SK-N-SH treated with all-trans-retinoic acid at 6 μM for 48 hours (cell line): ENCODE data around the gene SMARCA2.

Experiments
- ATAC-seq: fragments of 200-7000 bp; cut with Tn5 transposase; 3 replicates; pipeline ENCODE4 v1.9.1; 2020; ENCODE audit warnings: mild to moderate bottlenecking, moderate library complexity
- ARNTL ChIP-seq: fragments of 450-650 bp; formaldehyde crosslinking; IDR thresholded peaks from 2 replicates; pipeline ENCODE4 v1.5.0; 2020; ENCODE audit warnings: low read depth, mild to moderate bottlenecking, moderate library complexity, borderline replicate concordance
- BACH2 ChIP-seq: fragments of 250-450 bp; sonication (Bioruptor Pico); IDR thresholded peaks from 2 replicates; pipeline ENCODE4 v1.9.0; 2021; ENCODE audit warnings: mild to moderate bottlenecking, borderline replicate concordance
- CREB5 ChIP-seq: fragments of 250-450 bp; sonication (Bioruptor Pico); IDR thresholded peaks from 2 replicates; pipeline ENCODE4 v1.5.1; 2020; ENCODE audit warnings: low read depth, mild to moderate bottlenecking, moderate library complexity
- CSDC2 ChIP-seq: fragments of 250-450 bp; sonication (Bioruptor Pico); IDR thresholded peaks from 2 replicates; pipeline ENCODE4 v1.5.0; 2020; ENCODE audit warnings: mild to moderate bottlenecking, moderate library complexity
- CSRNP3 ChIP-seq: fragments of 250-450 bp; sonication (Bioruptor Pico); IDR thresholded peaks from 2 replicates; pipeline ENCODE4 v1.5.1; 2021; ENCODE audit warnings: mild to moderate bottlenecking, moderate library complexity
- ESRRG ChIP-seq: fragments of 250-450 bp; sonication (Bioruptor Pico); IDR thresholded peaks from 2 replicates; pipeline ENCODE4 v1.6.1; 2021; ENCODE audit warnings: mild to moderate bottlenecking
- GLIS3 ChIP-seq: fragments of 250-450 bp; sonication (Bioruptor Pico); IDR thresholded peaks from 2 replicates; pipeline ENCODE4 v1.5.0; 2020; ENCODE audit warnings: mild to moderate bottlenecking, moderate library complexity
- ISL1 ChIP-seq: fragments of 250-450 bp; sonication (Bioruptor Pico); IDR thresholded peaks from 2 replicates; pipeline ENCODE4 v2.1.2; 2022; ENCODE audit warnings: mild to moderate bottlenecking, moderate library complexity
- PATZ1 ChIP-seq: fragments of 250-450 bp; sonication (Bioruptor Pico); IDR thresholded peaks from 2 replicates; pipeline ENCODE4 v1.8.0; 2020; ENCODE audit warnings: mild to moderate bottlenecking, moderate library complexity, borderline replicate concordance
- POU6F1 ChIP-seq: fragments of 250-450 bp; sonication (Bioruptor Pico); IDR thresholded peaks from 2 replicates; pipeline ENCODE4 v1.8.0; 2021; ENCODE audit warnings: low read depth, mild to moderate bottlenecking, moderate library complexity, borderline replicate concordance
- PPARA ChIP-seq: fragments of 250-450 bp; sonication (Bioruptor Pico); IDR thresholded peaks from 2 replicates; pipeline ENCODE4 v1.5.0; 2020; ENCODE audit warnings: mild to moderate bottlenecking, borderline replicate concordance
- SNAI2 ChIP-seq: fragments of 250-450 bp; sonication (Bioruptor Pico); IDR thresholded peaks from 2 replicates; pipeline ENCODE4 v1.5.0; 2020; ENCODE audit warnings: mild to moderate bottlenecking, moderate library complexity
- TCF4 ChIP-seq: fragments of 250-450 bp; sonication (Bioruptor Pico); IDR thresholded peaks from 2 replicates; pipeline ENCODE4 v1.8.0; 2021; ENCODE audit warnings: mild to moderate bottlenecking, moderate library complexity, borderline replicate concordance
- TSHZ2 ChIP-seq: fragments of 250-450 bp; sonication (Bioruptor Pico); IDR thresholded peaks from 2 replicates; pipeline ENCODE4 v1.5.0; 2020; ENCODE audit warnings: mild to moderate bottlenecking, moderate library complexity
- ZFP3 ChIP-seq: fragments of 250-450 bp; sonication (Bioruptor Pico); IDR thresholded peaks from 2 replicates; pipeline ENCODE4 v1.5.0; 2020; ENCODE audit warnings: mild to moderate bottlenecking, moderate library complexity
- ZFP30 ChIP-seq: fragments of 450-650 bp; formaldehyde crosslinking; IDR thresholded peaks from 2 replicates; pipeline ENCODE4 v1.5.0; 2022; ENCODE audit warnings: mild to moderate bottlenecking, moderate library complexity
- ZNF565 ChIP-seq: fragments of 450-650 bp; formaldehyde crosslinking; conservative IDR thresholded peaks from 2 replicates; pipeline ENCODE4 v1.5.0; 2020; ENCODE audit warnings: low read depth, mild to moderate bottlenecking, moderate library complexity

The SMARCA2 gene

GRCh38 chr9:2015581-2016407, 647 bp downstream of the SMARCA2 start:
- peak; percentile 18 for ATAC-seq
- TF ChIP-seq CREB5 (CRISPR knock-in tag) (no peak), ISL1 (CRISPR knock-in tag) (no peak), ESRRG (no peak), TCF4 (CRISPR knock-in tag) (no peak), TSHZ2 (CRISPR knock-in tag) (no peak), ZFP3 (CRISPR knock-in tag) (no peak), ARNTL (CRISPR knock-in tag) (no peak)

GRCh38 chr9:2016408-2017330, 1.5 kb downstream of the SMARCA2 start:
- ATAC-seq, result peak; percentile 35
- TF ChIP-seq ZFP3 (CRISPR knock-in tag) (no peak), POU6F1 (CRISPR knock-in tag) (no peak), CREB5 (CRISPR knock-in tag) (no peak), TSHZ2 (CRISPR knock-in tag) (no peak), CSDC2 (CRISPR knock-in tag) (no peak), ESRRG (no peak), GLIS3 (CRISPR knock-in tag) (no peak), ZFP30 (CRISPR knock-in tag) (no peak), ZNF565 (CRISPR knock-in tag) (no peak)
- TF ChIP-seq, all 23 proteins: peak for 0

GRCh38 chr9:2017331-2018161, 2.4 kb downstream of the SMARCA2 start:
- TF ChIP-seq PPARA (no peak), BACH2 (CRISPR knock-in tag) (no peak), ZFP30 (CRISPR knock-in tag) (no peak), CSRNP3 (CRISPR knock-in tag) (no peak), PATZ1 (CRISPR knock-in tag) (no peak), SNAI2 (CRISPR knock-in tag) (no peak), CSDC2 (CRISPR knock-in tag) (no peak), ZFP3 (CRISPR knock-in tag) (no peak)
- ATAC-seq, result peak; percentile 7
